ENCODE data around the gene AOPEP.

DNA sequence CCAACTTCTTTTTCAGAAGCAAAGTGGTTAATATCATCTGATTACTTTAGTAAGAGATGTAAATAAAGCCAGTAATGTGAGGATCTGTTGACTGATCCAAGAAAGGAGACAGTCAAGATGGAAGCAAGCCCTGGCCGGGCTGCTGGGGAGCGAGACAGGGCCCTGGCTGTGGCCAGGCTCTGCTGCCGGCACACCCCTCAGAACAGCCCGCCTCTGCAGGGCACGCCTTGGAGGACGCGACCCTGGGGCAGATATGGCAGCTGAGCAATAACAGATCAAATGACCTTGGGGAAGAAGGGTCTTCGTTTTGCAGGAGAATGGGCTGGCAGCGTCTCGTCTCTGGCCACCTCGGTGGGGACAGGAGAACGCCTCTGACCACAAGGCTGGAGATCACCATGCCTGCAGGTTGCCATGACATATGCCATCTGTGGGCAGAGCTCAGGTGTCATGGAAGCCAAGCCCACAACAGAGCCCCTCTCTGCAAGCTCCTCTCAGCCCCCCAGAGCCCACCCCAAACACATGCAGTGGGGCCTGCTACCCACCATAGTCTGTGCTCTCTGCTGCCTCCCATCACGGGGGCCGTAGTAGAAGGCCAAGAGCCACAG is 384.5 kb downstream of the AOPEP start:
- TF ChIP-seq CTCF (conservative IDR thresholded peaks at IDR 0.05), result no peak
- no peak for TF ChIP-seq ZFX (IDR thresholded peaks at IDR 0.05)
